CD4-positive, alpha-beta T cell treated with Interleukin-17A for 4 hours (primary cell): Measurements from ENCODE around the gene TUBB1.
"Not testable (repeated sequence)": the region's sequence is repeated elsewhere in the genome, so short reads cannot be mapped to it uniquely, and the experiment has no call there.

Experiments used
- DNase-seq: peaks from one replicate; pipeline ENCODE4 v3.0.0-alpha.2; 2020; ENCODE audit warnings: mixed read lengths

Gene TUBB1

GRCh38 chr20:59019217-59019616, at the start of gene TUBB1:
TUBB1 (plus strand) TSS chr20:59019429; CDS start chr20:59019523, 94 bp downstream.
- no peak for DNase-seq

GRCh38 chr20:58969439-58969838, 49.8 kb upstream of the TUBB1 start:
- DNase-seq, result no peak

- DNase-seq, result no peak
These were observed 49.1 kb upstream of the TUBB1 start for GRCh38 chr20:58970146-58970545.

GRCh38 chr20:58971429-58971828, 47.8 kb upstream of the TUBB1 start:
- no peak for DNase-seq

GRCh38 chr20:58973179-58973578, 46.0 kb upstream of the TUBB1 start:
- no peak for DNase-seq

GRCh38 chr20:58973866-58974265, 45.4 kb upstream of the TUBB1 start:
- no peak for DNase-seq

GRCh38 chr20:58975353-58975752, 43.9 kb upstream of the TUBB1 start:
- no peak for DNase-seq

GRCh38 chr20:58976061-58976730, 43.0 kb upstream of the TUBB1 start:
- DNase-seq, result no peak

GRCh38 chr20:58978351-58979190, 40.7 kb upstream of the TUBB1 start:
- DNase-seq, result no peak

- DNase-seq, result peak; percentile 94
These were observed 38.3 kb upstream of the TUBB1 start, which contains the start of gene NELFCD for GRCh38 chr20:58980711-58981627. NELFCD (plus strand) TSS chr20:58981256; CDS start chr20:58981310, 54 bp downstream.

GRCh38 chr20:58981628-58982364, 37.4 kb upstream of the TUBB1 start:
- DNase-seq, result no peak

- DNase-seq, result no peak
These were observed 36.7 kb upstream of the TUBB1 start for GRCh38 chr20:58982406-58983114.

GRCh38 chr20:58983115-58983468, 36.1 kb upstream of the TUBB1 start:
- not testable (repeated sequence) for DNase-seq

GRCh38 chr20:58984691-58985090, 34.5 kb upstream of the TUBB1 start:
- DNase-seq, result no peak

- DNase-seq, result no peak
These were observed 33.6 kb upstream of the TUBB1 start for GRCh38 chr20:58985656-58986055.

GRCh38 chr20:58986286-58986967, 32.8 kb upstream of the TUBB1 start:
- DNase-seq, result no peak

GRCh38 chr20:58986968-58987517, 32.2 kb upstream of the TUBB1 start:
- DNase-seq, result no peak

GRCh38 chr20:58987790-58988564, 31.3 kb upstream of the TUBB1 start:
- DNase-seq, result no peak

GRCh38 chr20:58988565-58988882, 30.7 kb upstream of the TUBB1 start:
- no peak for DNase-seq

GRCh38 chr20:58989196-58989595, 30.0 kb upstream of the TUBB1 start:
- no peak for DNase-seq
